Mammary epithelial cell (primary cell): ENCODE data around the gene CHRNA4.

ENCODE experiments used
- CTCF ChIP-seq, 2 donors: IDR thresholded peaks in 1 of 2; conservative IDR thresholded peaks in 1 of 2; 2 replicates each; pipeline ENCODE4 v1.5.1; 2011 to 2012; ENCODE audit warnings: inconsistent platforms in 2 of 2, low read length in 2 of 2, mild to moderate bottlenecking in 2 of 2, control low read depth in 1 of 2, low read depth in 1 of 2; ENCODE audit not compliant: insufficient read depth in 1 of 2; ENCODE audit errors: extremely low read depth in 1 of 2
- EZH2 ChIP-seq: IDR thresholded peaks from 2 replicates; pipeline ENCODE4 v1.6.1; 2012; ENCODE audit warnings: low read length, inconsistent platforms, borderline replicate concordance

- TF ChIP-seq CTCF (conservative IDR thresholded peaks at IDR 0.05 in 1 of 2, IDR thresholded peaks at IDR 0.05 in 1 of 2; ENCODE audit: extremely low read depth in 1 of 2, insufficient read depth in 1 of 2, low read depth in 1 of 2, low read length in 2 of 2) = no peak
- TF ChIP-seq EZH2 = no peak
Measured at GRCh38 chr20:63337786-63338420, 23.2 kb downstream of the CHRNA4 start.
